Activated CD4-positive, alpha-beta T cell treated with anti-CD3 and anti-CD28 coated beads, Interleukin-2, amount 10 ng/mL, durations not matched to agents 7 days and 5 days (primary cell): ENCODE results near the gene MAD1L1. TPM values are rescaled to one million over a fixed set of nuclear protein-coding genes. Genes with fewer than 3 reads are reported as not detected.
A peak's percentile ranks its signal among the peaks of the same experiment; 100 is the strongest.
"Not testable (repeated sequence)": the region's sequence is repeated elsewhere in the genome, so short reads cannot be mapped to it uniquely, and the experiment has no call there.

Experiments used
- CTCF ChIA-PET: fragments of 350-600 bp; sonication (Branson Sonifier 250); formaldehyde crosslinking; loops from one replicate; lab custom pipeline; 2021; ENCODE audit warnings: antibody characterized with exemption; lab: Charles Lee
- POLR2A ChIA-PET: fragments of 350-600 bp; sonication (Branson Sonifier 250); formaldehyde crosslinking; loops from one replicate; lab custom pipeline; 2021; ENCODE audit warnings: antibody characterized with exemption; lab: Charles Lee
- DNase-seq: peaks from one replicate; pipeline ENCODE4 v3.0.0-alpha.2; 2020
- H3K27ac Mint-ChIP-seq: one replicate; pipeline ENCODE4 v1.8.0; 2021; ENCODE audit warnings: mild to moderate bottlenecking, moderate library complexity, mixed read lengths
- H3K27me3 Mint-ChIP-seq: one replicate; pipeline ENCODE4 v1.8.0; 2021; ENCODE audit warnings: mixed read lengths
- H3K36me3 Mint-ChIP-seq: one replicate; pipeline ENCODE4 v1.8.0; 2021; ENCODE audit warnings: low read depth, mixed read lengths
- H3K4me1 Mint-ChIP-seq: one replicate; pipeline ENCODE4 v1.8.0; 2021; ENCODE audit warnings: mixed read lengths
- H3K4me3 Mint-ChIP-seq: one replicate; pipeline ENCODE4 v1.8.0; 2021; ENCODE audit warnings: mild to moderate bottlenecking, moderate library complexity, mixed read lengths
- H3K9me3 Mint-ChIP-seq: one replicate; pipeline ENCODE4 v1.8.0; 2021; ENCODE audit warnings: mixed read lengths
- total RNA-seq, 2 experiments: library from RNA; stranded (reverse); gene quantifications; one replicate each; pipeline ENCODE4 v1.2.3, GENCODE V29; 2021

Gene MAD1L1
- total RNA-seq, 2 experiments from 2014 or later = 125 to 127 TPM

- H3K4me1 Mint-ChIP-seq = peaks cover 14% of the 10 kb centered on the region
- CTCF ChIA-PET, H3K4me3 Mint-ChIP-seq, POLR2A ChIA-PET, H3K36me3 Mint-ChIP-seq, H3K27ac Mint-ChIP-seq, DNase-seq, H3K27me3 Mint-ChIP-seq, H3K9me3 Mint-ChIP-seq: not testable (repeated sequence)
These were observed 417.0 kb downstream of the MAD1L1 start for GRCh38 chr7:1815551-1816281.

GRCh38 chr7:1815051-1815481, 417.7 kb downstream of the MAD1L1 start:
- ChIA-PET CTCF (no interaction called here), POLR2A (no interaction called here)
- Mint-ChIP-seq H3K4me3 (no peak overlapping the region), H3K27me3 (peaks cover 5% of the 10 kb centered on the region), H3K27ac (no peak overlapping the region), H3K4me1 (peaks cover 13% of the 10 kb centered on the region), H3K36me3 (peaks cover 2% of the 10 kb centered on the region), H3K9me3 (no peaks in the 10 kb centered on the region)
- no peak for DNase-seq

GRCh38 chr7:1814089-1814811, 418.5 kb downstream of the MAD1L1 start:
- ChIA-PET CTCF (no interaction called here), POLR2A (no interaction called here)
- Mint-ChIP-seq H3K9me3 (no peaks in the 10 kb centered on the region), H3K4me1 (peaks cover 4% of the 10 kb centered on the region), H3K36me3 (peaks cover 2% of the 10 kb centered on the region), H3K4me3 (no peak overlapping the region), H3K27ac (no peak overlapping the region), H3K27me3 (no peaks in the 10 kb centered on the region)
- no peak for DNase-seq

GRCh38 chr7:1813394-1814088, 419.2 kb downstream of the MAD1L1 start:
- Mint-ChIP-seq H3K36me3 (peaks cover 2% of the 10 kb centered on the region), H3K27me3 (no peaks in the 10 kb centered on the region), H3K9me3 (no peaks in the 10 kb centered on the region), H3K4me3 (no peak overlapping the region), H3K4me1 (no peaks in the 10 kb centered on the region), H3K27ac (no peak overlapping the region)
- DNase-seq = no peak
- ChIA-PET CTCF (interaction anchor here (1.0 kb wide), 1 partner anchor 43 kb away, joined by 3 read pairs; no protein-coding TSS in a partner anchor), POLR2A (no interaction called here)

- Mint-ChIP-seq H3K4me3 (no peak overlapping the region), H3K9me3 (no peaks in the 10 kb centered on the region), H3K27me3 (no peaks in the 10 kb centered on the region), H3K4me1 (no peaks in the 10 kb centered on the region), H3K36me3 (peaks cover 2% of the 10 kb centered on the region), H3K27ac (no peak overlapping the region)
- DNase-seq = no peak
- POLR2A ChIA-PET = no interaction called here
- CTCF ChIA-PET = interaction anchor here (1.0 kb wide), 1 partner anchor 43 kb away, joined by 3 read pairs; no protein-coding TSS in a partner anchor
These were observed 420.0 kb downstream of the MAD1L1 start for GRCh38 chr7:1812509-1813393.

GRCh38 chr7:1811850-1812508, 420.8 kb downstream of the MAD1L1 start:
- CTCF ChIA-PET = no interaction called here
- Mint-ChIP-seq H3K27ac (peak overlapping the region; percentile 13), H3K4me1 (no peaks in the 10 kb centered on the region)

GRCh38 chr7:1810961-1811849, 421.5 kb downstream of the MAD1L1 start:
- H3K4me1 Mint-ChIP-seq = no peaks in the 10 kb centered on the region
- DNase-seq = no peak

More at GRCh38 chr7:1811850-1812508, 420.8 kb downstream of the MAD1L1 start:
- Mint-ChIP-seq H3K36me3 (peaks cover 2% of the 10 kb centered on the region), H3K4me3 (no peak overlapping the region), H3K27me3 (no peaks in the 10 kb centered on the region), H3K9me3 (no peaks in the 10 kb centered on the region)
- DNase-seq = no peak
- POLR2A ChIA-PET = no interaction called here

GRCh38 chr7:1810521-1810920, 422.2 kb downstream of the MAD1L1 start:
- Mint-ChIP-seq H3K27me3 (no peaks in the 10 kb centered on the region), H3K36me3 (peaks cover 2% of the 10 kb centered on the region), H3K4me1 (no peaks in the 10 kb centered on the region), H3K4me3 (no peak overlapping the region), H3K9me3 (no peaks in the 10 kb centered on the region), H3K27ac (no peak overlapping the region)
- ChIA-PET CTCF (no interaction called here), POLR2A (no interaction called here)
- no peak for DNase-seq

More at GRCh38 chr7:1810961-1811849, 421.5 kb downstream of the MAD1L1 start:
- H3K9me3 Mint-ChIP-seq = no peaks in the 10 kb centered on the region
- H3K4me3 Mint-ChIP-seq = no peak overlapping the region
- H3K27ac Mint-ChIP-seq = no peak overlapping the region
- POLR2A ChIA-PET = no interaction called here
- H3K27me3 Mint-ChIP-seq = no peaks in the 10 kb centered on the region
- CTCF ChIA-PET = no interaction called here
- peaks cover 2% of the 10 kb centered on the region for H3K36me3 Mint-ChIP-seq

- ChIA-PET CTCF (interaction anchor here (0.6 kb wide), 1 partner anchor 123 kb away, joined by 3 read pairs; no protein-coding TSS in a partner anchor), POLR2A (no interaction called here)
- no peak overlapping the region for H3K4me3 Mint-ChIP-seq
- H3K27me3 Mint-ChIP-seq = no peaks in the 10 kb centered on the region
- DNase-seq = no peak
- peaks cover 2% of the 10 kb centered on the region for H3K36me3 Mint-ChIP-seq
- H3K4me1 Mint-ChIP-seq = no peaks in the 10 kb centered on the region
- no peak overlapping the region for H3K27ac Mint-ChIP-seq
- H3K9me3 Mint-ChIP-seq = no peaks in the 10 kb centered on the region
These were observed 423.0 kb downstream of the MAD1L1 start for GRCh38 chr7:1809601-1810258.

GRCh38 chr7:1809070-1809469, 423.7 kb downstream of the MAD1L1 start:
- Mint-ChIP-seq H3K27me3 (no peaks in the 10 kb centered on the region), H3K36me3 (peaks cover 2% of the 10 kb centered on the region), H3K9me3 (no peaks in the 10 kb centered on the region), H3K4me1 (no peaks in the 10 kb centered on the region), H3K4me3 (no peak overlapping the region), H3K27ac (no peak overlapping the region)
- no peak for DNase-seq
- ChIA-PET POLR2A (no interaction called here), CTCF (interaction anchor here (0.6 kb wide), 1 partner anchor 123 kb away, joined by 3 read pairs; no protein-coding TSS in a partner anchor)
